GM21515 (cell line): ENCODE measurements around the gene LTB4R.
A peak's percentile ranks its signal among the peaks of the same experiment; 100 is the strongest.
"Not testable (repeated sequence)": the region's sequence is repeated elsewhere in the genome, so short reads cannot be mapped to it uniquely, and the experiment has no call there.

Source experiments
- ATAC-seq: cut with Tn5 transposase; IDR thresholded peaks from one replicate; pipeline ENCODE4 v1.9.1; 2021; ENCODE audit not compliant: unreplicated experiment

The LTB4R gene

GRCh38 chr14:24317141-24317928 is 6.0 kb downstream of the LTB4R start:
- ATAC-seq, result no peak

DNA sequence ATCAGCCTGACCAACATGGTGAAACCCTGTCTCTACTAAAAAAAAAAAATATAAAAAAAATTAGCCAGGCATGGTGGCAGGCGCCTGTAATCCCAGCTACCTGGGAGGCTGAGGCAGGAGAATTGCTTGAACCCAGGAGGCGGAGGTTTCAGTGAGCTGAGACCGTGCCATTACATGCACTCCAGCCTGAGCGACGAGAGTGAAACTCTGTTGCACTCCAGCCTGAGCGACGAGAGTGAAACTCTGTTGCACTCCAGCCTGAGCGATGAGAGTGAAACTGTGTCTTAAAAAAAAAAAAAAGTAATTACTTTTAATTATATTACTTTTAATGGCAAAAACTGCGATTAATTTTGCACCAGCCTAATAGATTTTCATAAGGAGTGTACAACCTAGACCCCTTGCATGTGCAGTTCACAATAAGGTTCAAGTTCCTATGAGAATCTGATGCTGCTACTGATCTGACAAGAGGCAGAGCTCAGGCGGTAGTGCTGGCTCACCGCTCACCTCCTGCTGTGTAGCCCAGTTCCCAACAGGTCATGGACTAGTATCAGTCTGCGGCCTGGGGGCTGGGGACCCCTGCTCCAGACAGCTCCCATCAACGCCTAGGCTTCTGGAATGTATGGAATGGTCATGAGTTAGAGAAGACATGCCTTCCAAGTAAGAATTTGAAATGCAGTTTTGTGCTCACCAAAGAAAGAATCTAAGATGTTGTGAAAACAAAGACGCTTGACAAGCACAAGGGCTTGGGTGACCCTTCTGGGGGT is 10.1 kb downstream of the LTB4R start:
- no peak for ATAC-seq

DNA sequence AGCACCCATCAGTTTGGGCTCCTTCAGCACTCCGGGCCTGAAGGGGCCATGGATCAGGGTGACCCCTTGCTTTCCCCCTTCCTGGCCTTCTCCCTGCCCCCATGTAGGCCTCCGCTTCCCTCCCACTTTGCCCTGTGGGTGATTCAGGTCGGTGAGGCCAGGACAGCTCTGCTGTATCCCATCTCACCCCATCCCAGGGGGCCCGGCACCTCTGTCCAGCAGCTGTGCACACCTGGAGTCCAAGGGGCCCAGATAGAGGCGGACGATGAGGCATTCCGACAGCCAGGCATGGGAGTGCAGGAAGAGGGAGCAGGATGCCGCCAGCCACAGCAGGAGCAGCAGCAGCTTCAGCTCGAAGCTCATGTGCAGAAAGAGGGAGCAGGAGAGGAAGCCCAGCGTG is 11.4 kb downstream of the LTB4R start:
- ATAC-seq, result no peak

DNA sequence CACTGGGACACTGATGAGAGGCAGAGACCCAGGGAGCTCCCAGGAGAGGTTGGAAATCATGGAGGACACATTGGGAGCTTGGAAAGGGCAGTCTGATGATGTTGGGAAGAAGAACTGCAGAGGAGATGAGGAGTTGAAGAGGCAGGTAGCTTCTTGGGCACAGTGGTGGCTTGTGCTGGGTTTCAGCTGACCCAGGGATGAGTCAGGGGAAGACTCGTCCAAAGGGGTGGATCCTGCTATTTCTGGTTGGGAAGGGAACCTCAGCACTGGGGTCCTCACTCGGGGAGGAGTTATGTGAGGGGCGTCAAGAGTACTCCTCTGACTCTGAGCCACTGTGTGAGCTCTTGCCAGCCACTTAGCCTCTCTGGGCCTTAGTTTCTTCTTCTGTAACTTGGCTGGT is 12.0 kb downstream of the LTB4R start:
- ATAC-seq, result no peak

DNA sequence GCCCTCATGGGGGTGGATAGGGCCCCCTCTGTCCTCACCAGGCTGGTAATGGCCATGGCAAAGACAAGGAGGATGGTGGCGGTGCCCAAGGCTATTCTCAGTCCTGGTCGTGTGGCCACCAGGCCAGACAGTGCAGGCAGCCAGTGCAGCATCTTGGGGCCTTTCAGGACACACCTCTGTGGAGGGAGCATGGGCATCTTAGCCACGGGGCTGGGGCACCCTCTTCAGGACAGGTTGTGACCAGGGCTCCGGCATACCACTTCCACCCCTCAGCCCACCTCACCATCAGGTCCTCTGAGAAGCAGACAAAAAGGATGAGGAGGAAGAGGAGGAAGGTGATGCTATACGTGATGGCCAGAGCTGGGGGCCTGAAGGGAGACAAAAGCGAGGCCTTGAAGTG is 12.7 kb downstream of the LTB4R start:
- ATAC-seq, result no peak

DNA sequence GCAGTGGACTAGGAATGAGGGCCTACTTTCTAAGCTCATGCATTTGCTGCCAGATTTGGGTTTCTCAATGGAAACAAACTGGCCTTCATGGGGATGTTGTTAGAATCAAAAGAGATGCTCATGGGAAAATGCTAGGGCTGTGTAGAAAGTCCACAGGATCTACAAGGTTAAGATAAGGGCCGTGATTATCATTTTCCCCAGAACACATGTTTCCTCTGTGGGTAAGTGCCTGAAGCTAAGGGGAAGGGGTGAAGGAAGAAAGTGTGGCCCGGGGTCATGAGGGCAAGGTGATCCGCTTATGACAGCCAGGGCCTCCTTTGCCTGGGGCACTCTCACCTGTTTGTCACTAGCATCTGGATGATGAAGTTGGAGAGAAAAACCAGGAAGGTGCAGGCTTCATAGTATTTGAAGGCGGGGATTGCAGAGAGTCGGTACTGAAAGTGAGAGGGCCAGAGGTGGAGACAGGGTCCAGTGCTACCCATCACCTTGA is 13.8 kb downstream of the LTB4R start:
- no peak for ATAC-seq

- no peak for ATAC-seq
Measured at GRCh38 chr14:24325963-24326362, 14.7 kb downstream of the LTB4R start.

DNA sequence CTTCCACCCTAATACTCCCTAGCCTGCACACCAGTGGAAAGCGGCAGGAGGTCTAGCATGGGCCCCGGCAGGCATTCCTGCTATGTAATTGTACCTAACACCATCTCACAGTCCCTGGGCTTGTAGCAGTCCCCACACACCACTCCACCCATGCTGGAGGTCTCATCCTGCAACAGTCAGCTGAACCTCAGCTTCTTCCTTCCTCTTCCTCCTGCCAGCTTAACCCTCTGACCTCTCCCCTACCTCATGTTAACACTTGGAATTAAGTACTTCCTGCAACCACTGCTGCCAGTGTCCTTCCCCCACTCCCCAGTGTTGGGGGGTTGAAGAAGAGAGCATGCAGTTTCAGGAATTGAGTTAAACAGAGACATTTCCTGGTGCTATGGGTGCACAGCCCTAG is 16.0 kb downstream of the LTB4R start:
- ATAC-seq, result no peak

GRCh38 chr14:24327914-24328313 is 16.6 kb downstream of the LTB4R start:
- ATAC-seq, result not testable (repeated sequence)

DNA sequence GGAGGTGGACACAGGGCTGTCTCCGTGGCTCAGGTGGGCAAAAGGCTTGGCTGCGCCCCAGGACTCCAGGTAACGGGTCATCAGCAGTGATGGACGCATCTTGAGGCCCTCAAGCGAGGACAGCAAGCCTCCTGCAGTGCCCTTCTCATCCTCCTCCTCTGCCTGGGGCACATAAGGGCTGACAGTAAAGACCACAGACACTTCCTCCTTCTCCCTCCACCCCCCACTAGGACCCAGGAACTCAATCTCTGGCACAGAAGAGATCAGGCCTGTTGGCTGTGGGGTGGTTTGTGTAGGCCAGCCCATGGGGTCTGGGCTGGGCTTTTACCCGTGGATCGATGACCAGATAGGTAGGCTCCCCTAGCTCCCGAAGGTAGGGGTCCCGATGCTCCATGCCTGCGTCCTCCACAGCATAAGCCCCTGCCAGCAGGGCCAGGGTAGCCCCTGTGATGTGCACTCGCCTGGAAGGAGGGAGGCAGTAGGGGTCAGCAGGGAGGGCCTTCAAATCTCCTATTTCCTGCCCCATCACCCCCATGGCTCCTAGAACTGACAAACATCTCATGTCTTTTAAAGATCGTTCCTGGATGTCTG is 17.9 kb downstream of the LTB4R start:
- ATAC-seq, result no peak

GRCh38 chr14:24329736-24330135 is 18.4 kb downstream of the LTB4R start:
- ATAC-seq, result no peak

GRCh38 chr14:24330973-24331674 is 19.8 kb downstream of the LTB4R start:
- ATAC-seq, result no peak

DNA sequence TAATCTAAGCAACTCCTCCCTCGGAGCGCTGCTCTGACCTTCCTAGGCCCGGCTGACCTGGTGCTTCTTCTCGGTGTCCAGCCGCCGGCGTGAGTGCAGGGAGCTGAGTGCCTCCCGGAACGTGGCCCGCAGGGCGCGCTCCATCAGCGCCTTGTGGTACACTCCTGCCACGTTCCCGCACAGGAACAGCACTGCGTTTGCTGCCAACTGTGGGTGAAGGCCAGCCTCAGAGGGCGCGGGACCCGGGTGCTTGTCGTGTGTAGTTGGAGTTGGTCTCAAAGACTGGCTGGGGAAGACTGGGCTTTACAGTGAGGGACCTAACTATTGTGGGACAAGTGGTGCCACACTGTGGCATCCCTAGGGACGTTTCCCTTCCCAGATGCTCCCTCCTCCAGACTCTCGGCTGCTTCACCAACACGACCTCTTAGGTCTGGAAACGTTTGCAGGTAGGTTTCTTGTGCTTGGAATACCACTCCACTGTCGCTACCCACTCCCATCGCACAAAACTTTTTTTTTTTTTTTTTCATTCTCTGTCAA is 20.5 kb downstream of the LTB4R start:
- peak; percentile 2 for ATAC-seq

DNA sequence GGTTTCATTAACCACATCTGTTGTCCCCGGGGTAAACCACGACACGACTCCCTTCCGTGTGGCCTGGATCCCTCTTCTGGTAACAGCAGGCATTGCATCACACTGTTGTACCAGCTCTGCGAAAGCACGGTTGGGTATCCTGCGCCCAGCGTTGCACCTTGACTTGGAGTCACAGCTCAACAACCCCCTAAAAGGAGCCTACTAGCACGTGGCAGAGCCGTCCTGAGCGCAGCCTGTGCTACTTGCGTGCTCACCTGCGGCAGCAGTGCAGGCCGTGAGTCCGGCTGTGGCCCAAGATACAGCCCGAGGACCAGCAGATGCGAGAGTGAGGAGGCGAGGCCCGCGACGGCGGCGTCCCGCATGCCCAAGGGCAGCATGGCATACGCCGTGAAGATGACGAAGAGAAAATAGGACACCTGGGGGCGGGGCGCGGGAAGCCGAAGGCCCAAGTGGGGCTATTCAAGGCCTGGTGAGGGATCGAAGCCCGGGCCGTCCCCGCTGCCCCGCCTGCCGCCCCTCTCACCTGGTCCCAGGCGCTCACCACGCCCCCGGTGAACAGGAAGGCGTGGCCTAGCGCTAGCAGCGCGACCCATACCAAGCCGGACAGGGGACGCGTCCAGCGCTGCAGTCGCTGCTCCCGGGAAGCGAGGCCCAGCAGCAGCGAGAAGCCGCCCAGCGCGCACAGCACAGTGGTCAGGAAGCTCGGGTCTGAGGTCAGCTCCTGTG is 21.1 kb downstream of the LTB4R start:
- ATAC-seq, result peak; percentile 77

DNA sequence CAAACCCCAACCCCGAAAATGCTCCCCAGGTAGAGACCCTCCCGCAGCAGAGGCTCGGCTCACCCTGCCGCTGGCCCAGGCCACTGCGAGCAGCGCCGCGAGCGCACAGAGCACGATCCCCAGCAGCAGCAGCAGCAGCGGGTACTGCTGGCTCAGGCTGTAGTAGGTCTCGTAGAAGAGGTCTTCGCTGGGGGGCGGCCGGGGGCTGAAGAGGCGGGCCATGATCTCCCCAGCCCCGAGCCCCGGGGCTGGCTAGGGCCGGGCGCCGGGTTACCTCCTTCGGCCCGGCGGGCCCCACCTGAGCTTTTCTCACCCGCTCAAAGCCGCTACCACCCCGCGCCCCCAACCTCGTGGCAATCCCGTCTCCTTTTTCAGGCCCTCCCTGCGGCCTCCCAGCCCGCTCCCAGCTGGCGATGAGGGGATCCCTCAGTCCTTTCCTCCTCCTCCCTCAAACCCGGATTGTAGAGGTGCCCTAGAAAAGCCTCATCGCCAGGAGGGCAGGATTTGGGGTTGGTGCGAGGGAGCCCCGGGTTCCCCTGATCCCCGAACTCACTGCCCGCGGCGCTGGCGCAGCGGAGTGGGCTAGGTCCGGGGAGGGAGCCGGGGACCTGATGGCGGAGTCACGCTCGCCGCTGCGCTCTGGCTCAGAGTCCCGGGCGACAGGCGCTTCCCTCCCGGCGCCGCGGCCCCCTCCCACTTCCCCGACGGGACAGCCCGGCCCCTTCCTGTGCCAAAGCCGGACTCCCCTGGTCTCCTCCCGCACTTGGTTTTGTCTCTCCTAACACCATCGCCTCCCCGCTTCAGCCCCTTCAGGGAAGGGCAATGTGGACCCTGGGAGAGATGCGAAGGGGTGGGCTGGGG is 23.4 kb downstream of the LTB4R start, which contains the start of gene ADCY4:
TSS of gene ADCY4 (minus strand) at position 641 of the 861 bp plus-strand sequence. CDS start at position 222, 419 bp downstream.
- ATAC-seq, result no peak

GRCh38 chr14:24335461-24336171 is 24.3 kb downstream of the LTB4R start:
- no peak for ATAC-seq

DNA sequence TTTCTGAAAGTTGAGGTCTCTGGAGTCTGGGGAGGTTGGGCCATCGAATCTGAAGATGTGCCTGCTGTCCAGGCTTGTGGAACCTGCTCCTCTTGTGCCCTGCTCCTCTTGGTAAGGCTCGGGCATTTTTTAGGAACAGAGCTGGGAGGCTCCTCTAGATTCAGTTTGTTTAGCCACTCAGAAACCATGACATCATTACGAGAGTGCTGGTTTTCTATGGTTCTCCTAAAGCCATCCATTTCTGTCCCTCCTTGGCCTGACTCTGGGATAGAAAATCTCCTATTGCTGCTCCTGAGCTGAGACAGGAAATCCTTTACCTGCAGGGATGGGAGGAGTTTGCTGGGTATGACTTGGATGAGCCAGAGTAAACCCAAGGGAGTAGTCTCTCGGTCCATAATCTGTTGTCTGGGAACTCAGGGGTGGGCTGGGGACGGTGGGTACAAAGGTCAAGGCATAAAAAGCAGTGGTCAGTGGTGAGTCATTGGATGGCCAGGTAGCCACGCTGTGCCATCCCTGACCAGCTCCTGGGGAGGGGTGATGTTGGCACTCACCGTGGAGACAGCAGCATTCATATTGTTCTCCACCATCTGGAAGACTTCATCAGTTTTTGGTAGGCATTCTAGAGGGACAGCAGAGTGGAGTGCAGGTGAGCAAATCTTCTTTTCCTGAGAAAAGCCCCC is 26.0 kb downstream of the LTB4R start:
- ATAC-seq, result no peak

DNA sequence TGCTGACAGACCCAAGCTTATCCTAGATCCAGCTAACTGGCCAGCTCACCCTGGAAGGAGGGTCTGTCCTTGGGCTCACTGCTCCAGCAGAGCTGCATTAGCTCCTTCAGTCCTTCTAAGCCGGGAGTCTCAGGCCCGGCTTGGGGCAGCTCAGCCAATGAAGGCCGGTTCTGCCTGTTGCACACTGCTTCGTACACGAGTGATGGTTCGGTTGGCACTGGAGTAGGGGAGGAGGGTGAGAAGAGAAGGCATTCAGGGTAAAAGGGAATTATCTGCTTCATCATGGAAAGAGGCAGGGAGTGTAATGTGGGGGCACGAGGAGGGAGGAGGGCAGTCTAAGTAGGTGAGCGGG is 26.5 kb downstream of the LTB4R start:
- no peak for ATAC-seq
